GM12878 (cell line): ENCODE measurements around the gene UGT1A8. TPM values are rescaled to one million over a fixed set of nuclear protein-coding genes. Genes with fewer than 3 reads are reported as not detected.

ENCODE experiments used
- ATAC-seq: fragments of 200-7000 bp; cut with Tn5 transposase; 3 replicates; pipeline ENCODE4 v1.9.1; 2020; ENCODE audit warnings: mild to moderate bottlenecking, moderate library complexity
- BruUV-seq: library from RNA; stranded (reverse); fragments of 400-500 nt; replicated peaks from 2 replicates; lab custom pipeline; 2021; lab: Mats Ljungman, UMichigan
- CTCF ChIA-PET: fragments of 300-600 bp; sonication (Branson Sonifier 250); formaldehyde crosslinking; extraction: SDS; loops from one replicate; lab custom pipeline; 2021; ENCODE audit warnings: inconsistent platforms; lab: Yijun Ruan, JAX
- POLR2A ChIA-PET: fragments of 350-600 bp; formaldehyde crosslinking; extraction: SDS; loops from one replicate; lab custom pipeline; 2021; ENCODE audit warnings: inconsistent platforms; lab: Charles Lee
- RAD21 ChIA-PET: fragments of 300-600 bp; sonication (Branson Sonifier 250); formaldehyde crosslinking; loops from one replicate; lab custom pipeline; 2023; ENCODE audit warnings: antibody characterized with exemption; ENCODE audit not compliant: unreplicated experiment; lab: Charles Lee
- SMC1A ChIA-PET: fragments of 300-600 bp; sonication (Branson Sonifier 250); formaldehyde crosslinking; loops from one replicate; lab custom pipeline; 2023; ENCODE audit not compliant: unreplicated experiment, uncharacterized antibody; lab: Charles Lee
- DNase-seq: peaks from one replicate; pipeline ENCODE4 v3.0.0-alpha.2; 2011; ENCODE audit warnings: low read depth, low spot score
- FAIRE-seq: peaks from 3 replicates; lab custom pipeline; 2011; peaks lifted over from hg19 to GRCh38; lab: Jason Lieb, UNC
- H2AFZ ChIP-seq: 2 replicates; pipeline ENCODE4 v1.6.0; 2011; ENCODE audit warnings: low read depth, low read length, control low read depth; ENCODE audit not compliant: control insufficient read depth
- H3K27ac ChIP-seq: 2 replicates; pipeline ENCODE4 v1.5.1; 2011; ENCODE audit warnings: control low read depth; ENCODE audit not compliant: control insufficient read depth, insufficient read depth
- H3K27me3 ChIP-seq, 2 experiments: replicated peaks in 1 of 2; 2 replicates each; pipeline versions ENCODE4 v1.6.0 to v1.6.1; 2011; ENCODE audit warnings: low read length in 1 of 2; ENCODE audit not compliant: control insufficient read depth in 2 of 2, insufficient read depth in 2 of 2
- H3K36me3 ChIP-seq, 2 experiments: 2 replicates each; pipeline ENCODE4 v1.5.1; 2011; ENCODE audit warnings: low read length in 1 of 2; ENCODE audit not compliant: control insufficient read depth in 2 of 2, insufficient read depth in 2 of 2
- H3K4me1 ChIP-seq: 2 replicates; pipeline ENCODE4 v1.6.1; 2011; ENCODE audit warnings: mild to moderate bottlenecking, low read length, moderate library complexity, mixed read lengths; ENCODE audit not compliant: control insufficient read depth, insufficient read depth
- H3K4me2 ChIP-seq: 2 replicates; pipeline ENCODE4 v1.6.0; 2011; ENCODE audit warnings: control low read depth; ENCODE audit not compliant: control insufficient read depth, insufficient read depth
- H3K4me3 ChIP-seq: fragments of 200-600 bp; sonication (generic); 2 replicates; pipeline ENCODE4 v1.5.1; 2016
- H3K79me2 ChIP-seq: 2 replicates; pipeline ENCODE4 v1.6.0; 2011; ENCODE audit warnings: low read length; ENCODE audit not compliant: control insufficient read depth, insufficient read depth
- H3K9ac ChIP-seq: 2 replicates; pipeline ENCODE4 v1.8.0; 2011; ENCODE audit warnings: low read length, control low read depth, mixed read lengths; ENCODE audit not compliant: control insufficient read depth, insufficient read depth
- H3K9me3 ChIP-seq: replicated peaks from 3 replicates; pipeline ENCODE4 v1.5.1; 2011; ENCODE audit warnings: mild to moderate bottlenecking, low read length; ENCODE audit not compliant: control insufficient read depth, insufficient read depth
- H4K20me1 ChIP-seq: 2 replicates; pipeline ENCODE4 v1.6.0; 2011; ENCODE audit not compliant: control insufficient read depth, insufficient read depth
- FOXK2 ChIP-seq: fragments of 450-650 bp; IDR thresholded peaks from 2 replicates; pipeline ENCODE4 v1.6.1; 2017; ENCODE audit warnings: mild to moderate bottlenecking, moderate library complexity
- KAT2A ChIP-seq: conservative IDR thresholded peaks from 2 replicates; pipeline ENCODE4 v1.6.1; 2011; ENCODE audit warnings: low read depth, low read length; ENCODE audit not compliant: control insufficient read depth
- KLF5 ChIP-seq: fragments of 450-650 bp; IDR thresholded peaks from 2 replicates; pipeline ENCODE4 v1.6.1; 2014; ENCODE audit warnings: mild to moderate bottlenecking; ENCODE audit not compliant: partially characterized antibody
- LARP7 ChIP-seq: fragments of 450-650 bp; IDR thresholded peaks from 2 replicates; pipeline ENCODE4 v1.6.1; 2017; ENCODE audit warnings: mild to moderate bottlenecking
- MYC ChIP-seq: IDR thresholded peaks from 2 replicates; pipeline ENCODE4 v1.6.1; 2011; ENCODE audit warnings: mild to moderate bottlenecking, low read length, moderate library complexity, inconsistent platforms; ENCODE audit not compliant: insufficient read depth, insufficient replicate concordance, insufficient read length, severe bottlenecking
- POLR2A ChIP-seq: IDR thresholded peaks from 2 replicates; pipeline ENCODE4 v1.6.1; 2011; ENCODE audit warnings: low read depth, mild to moderate bottlenecking, low read length
- POLR2AphosphoS5 ChIP-seq: IDR thresholded peaks from 2 replicates; pipeline ENCODE4 v1.6.1; 2011; ENCODE audit warnings: mild to moderate bottlenecking, low read length, inconsistent platforms
- RAD51 ChIP-seq: fragments of 450-650 bp; IDR thresholded peaks from 2 replicates; pipeline ENCODE4 v1.6.1; 2016; ENCODE audit warnings: moderate library complexity, mild to moderate bottlenecking, inconsistent platforms
- RCOR1 ChIP-seq: conservative IDR thresholded peaks from 2 replicates; pipeline ENCODE4 v1.6.1; 2012; ENCODE audit warnings: low read depth, low read length, improper control_type of control experiment
- SMC3 ChIP-seq: IDR thresholded peaks from 2 replicates; pipeline ENCODE4 v1.6.1; 2011; ENCODE audit warnings: low read length, improper control_type of control experiment, borderline replicate concordance
- TARDBP ChIP-seq: IDR thresholded peaks from 2 replicates; pipeline ENCODE4 v1.6.1; 2016; ENCODE audit warnings: borderline replicate concordance
- WGBS: methylation state at CpG from one replicate; pipeline ENCODE4 v1.1.6; 2016; ENCODE audit warnings: low lambda C conversion rate; ENCODE audit not compliant: insufficient replicate concordance, insufficient coverage; ENCODE audit errors: missing lambda C conversion rate; 5-methylcytosine and 5-hydroxymethylcytosine counted together
- in situ Hi-C: fragments of 300-500 bp; cut with MboI; formaldehyde crosslinking; loops from 9 replicates; pipeline ENCODE4 v1.14.3; 2018; ENCODE audit warnings: mixed read lengths
- intact Hi-C: fragments of 100-400 bp; cut with micrococcal nuclease; formaldehyde crosslinking; loops from one replicate; pipeline ENCODE4 v1.14.2; 2022; ENCODE audit not compliant: unreplicated experiment
- polyA plus RNA-seq, 11 experiments: library from polyadenylated mRNA; depleted of rRNA in 4 of 11; unstranded in 6 of 11; stranded (reverse) in 5 of 11; fragments of >200 nt; fragmentation: Nextera tagmentation in 4 of 11; fragmentation: Illumina TruSeq in 1 of 11; extraction: Ambion mirVana in 4 of 11; extraction: Trizol in 1 of 11; gene quantifications; 1 replicate in 1 of 11; 2 replicates in 10 of 11; pipeline versions ENCODE4 v1.2.1 to v1.2.3, GENCODE V29; 2011 to 2016; ENCODE audit warnings: inconsistent platforms in 2 of 11, missing spikeins in 2 of 11, low read depth in 1 of 11
- total RNA-seq, 4 experiments: library from RNA; depleted of rRNA in 3 of 4; stranded (reverse); fragments of >200 nt in 3 of 4; fragmentation: Illumina TruSeq in 1 of 4; extraction: Trizol in 1 of 4; gene quantifications; 2 replicates each; pipeline versions ENCODE4 v1.2.1 to v1.2.3, GENCODE V29; 2013 to 2021
- TF ChIP-seq, protein P1 (sequence below): fragments of 450-650 bp; IDR thresholded peaks from 2 replicates; pipeline ENCODE4 v1.6.1; 2017; ENCODE audit warnings: antibody characterized with exemption, mild to moderate bottlenecking, moderate library complexity
- TF ChIP-seq, protein P2 (sequence below): fragments of 450-650 bp; IDR thresholded peaks from 2 replicates; pipeline ENCODE4 v1.6.1; 2016; ENCODE audit warnings: mild to moderate bottlenecking

The UGT1A8 gene
- total and polyA plus RNA-seq, 10 of the 15 experiments (the other 5 are each of a cell fraction or from before 2014, with no cell fraction given) = not detected

DNA sequence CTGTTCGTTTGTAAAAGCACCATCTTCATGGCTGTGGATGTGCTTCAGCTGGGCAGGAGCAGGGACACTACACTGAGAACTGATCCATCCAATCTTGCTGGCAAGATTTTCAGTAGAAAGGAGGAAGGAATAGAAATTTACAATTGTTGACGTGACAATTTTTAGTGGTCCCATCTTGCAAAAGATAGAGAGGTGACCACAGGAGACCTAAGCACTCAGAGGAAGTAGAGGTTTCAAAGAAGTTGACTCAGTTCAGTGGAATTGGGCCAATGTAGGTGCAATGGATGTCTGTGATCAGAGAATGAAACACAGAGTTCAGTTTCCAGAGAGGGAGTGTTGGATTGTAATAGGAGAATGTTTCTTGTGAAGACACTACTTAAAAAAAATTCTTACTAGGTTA is 96.7 kb downstream of the UGT1A8 start:
- no TSS peak for BruUV-seq
- intact Hi-C loops = loop anchor here (10.0 kb wide), 1 partner anchor 229 kb away; no protein-coding TSS in a partner anchor
- in situ Hi-C loops = no loop called here
- Histone ChIP-seq H3K4me1 (no peaks in the 10 kb centered on the region), H4K20me1 (no peaks in the 10 kb centered on the region), H3K4me2 (no peak overlapping the region), H3K27me3 (peaks cover 0 to 4% of the 10 kb centered on the region in 2 experiments; a peak in 2 of 4 replicates), H3K9me3 (no peaks in the 10 kb centered on the region; the same call in 2 of the 3 replicates), H2AFZ (no peak overlapping the region)
- CTCF ChIA-PET = no interaction called here
- ATAC-seq = no peak
- 30% methylated on average over 2 of the region's 2 CpGs for WGBS
- no peak for TF ChIP-seq LARP7
- no peak for TF ChIP-seq KAT2A
- no peak for TF ChIP-seq FOXK2
- no peak for TF ChIP-seq SMC3
- TF ChIP-seq, protein P1, sequence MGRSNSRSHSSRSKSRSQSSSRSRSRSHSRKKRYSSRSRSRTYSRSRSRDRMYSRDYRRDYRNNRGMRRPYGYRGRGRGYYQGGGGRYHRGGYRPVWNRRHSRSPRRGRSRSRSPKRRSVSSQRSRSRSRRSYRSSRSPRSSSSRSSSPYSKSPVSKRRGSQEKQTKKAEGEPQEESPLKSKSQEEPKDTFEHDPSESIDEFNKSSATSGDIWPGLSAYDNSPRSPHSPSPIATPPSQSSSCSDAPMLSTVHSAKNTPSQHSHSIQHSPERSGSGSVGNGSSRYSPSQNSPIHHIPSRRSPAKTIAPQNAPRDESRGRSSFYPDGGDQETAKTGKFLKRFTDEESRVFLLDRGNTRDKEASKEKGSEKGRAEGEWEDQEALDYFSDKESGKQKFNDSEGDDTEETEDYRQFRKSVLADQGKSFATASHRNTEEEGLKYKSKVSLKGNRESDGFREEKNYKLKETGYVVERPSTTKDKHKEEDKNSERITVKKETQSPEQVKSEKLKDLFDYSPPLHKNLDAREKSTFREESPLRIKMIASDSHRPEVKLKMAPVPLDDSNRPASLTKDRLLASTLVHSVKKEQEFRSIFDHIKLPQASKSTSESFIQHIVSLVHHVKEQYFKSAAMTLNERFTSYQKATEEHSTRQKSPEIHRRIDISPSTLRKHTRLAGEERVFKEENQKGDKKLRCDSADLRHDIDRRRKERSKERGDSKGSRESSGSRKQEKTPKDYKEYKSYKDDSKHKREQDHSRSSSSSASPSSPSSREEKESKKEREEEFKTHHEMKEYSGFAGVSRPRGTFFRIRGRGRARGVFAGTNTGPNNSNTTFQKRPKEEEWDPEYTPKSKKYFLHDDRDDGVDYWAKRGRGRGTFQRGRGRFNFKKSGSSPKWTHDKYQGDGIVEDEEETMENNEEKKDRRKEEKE = no peak
- no peak for TF ChIP-seq POLR2AphosphoS5
- no peak for TF ChIP-seq TARDBP
- no peak for TF ChIP-seq RCOR1
- no peak for TF ChIP-seq RAD51
- no peak for TF ChIP-seq KLF5
- no peak for TF ChIP-seq MYC
- TF ChIP-seq, protein P2, sequence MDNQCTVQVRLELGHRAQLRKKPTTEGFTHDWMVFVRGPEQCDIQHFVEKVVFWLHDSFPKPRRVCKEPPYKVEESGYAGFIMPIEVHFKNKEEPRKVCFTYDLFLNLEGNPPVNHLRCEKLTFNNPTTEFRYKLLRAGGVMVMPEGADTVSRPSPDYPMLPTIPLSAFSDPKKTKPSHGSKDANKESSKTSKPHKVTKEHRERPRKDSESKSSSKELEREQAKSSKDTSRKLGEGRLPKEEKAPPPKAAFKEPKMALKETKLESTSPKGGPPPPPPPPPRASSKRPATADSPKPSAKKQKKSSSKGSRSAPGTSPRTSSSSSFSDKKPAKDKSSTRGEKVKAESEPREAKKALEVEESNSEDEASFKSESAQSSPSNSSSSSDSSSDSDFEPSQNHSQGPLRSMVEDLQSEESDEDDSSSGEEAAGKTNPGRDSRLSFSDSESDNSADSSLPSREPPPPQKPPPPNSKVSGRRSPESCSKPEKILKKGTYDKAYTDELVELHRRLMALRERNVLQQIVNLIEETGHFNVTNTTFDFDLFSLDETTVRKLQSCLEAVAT = no peak
- no peak for TF ChIP-seq POLR2A
- TF ChIP-seq, all 136 proteins: peak for 0
- ChIA-PET POLR2A (no interaction called here), RAD21 (no interaction called here), SMC1A (no interaction called here)
- DNase-seq = no peak
- Histone ChIP-seq H3K9ac (no peak overlapping the region), H3K4me3 (no peak overlapping the region), H3K27ac (no peak overlapping the region), H3K36me3 (no peaks in the 10 kb centered on the region), H3K79me2 (no peaks in the 10 kb centered on the region)
- FAIRE-seq = no peak
